ENCODE results near the gene LY9. TPM values are rescaled to one million over a fixed set of nuclear protein-coding genes. Genes with fewer than 3 reads are reported as not detected.

Gene LY9
- total RNA-seq, 2 donors from 2014 or later = 0.65 to 0.71 TPM

GRCh38 chr1:160827418-160827817 is 31.4 kb downstream of the LY9 start:
- intact Hi-C loops (cut with DNase I) = no loop called here
- ATAC-seq = no peak
- no peak for DNase-seq

GRCh38 chr1:160829766-160830165 is 33.8 kb downstream of the LY9 start:
- intact Hi-C loops (cut with DNase I) = loop anchor here (5.0 to 10.0 kb wide), 2 partner anchors 102 to 265 kb away; partner anchors contain the start of gene KLHDC9 (in 2 of the 2)
- DNase-seq (no peak), ATAC-seq (no peak)

GRCh38 chr1:160830321-160831153 is 34.6 kb downstream of the LY9 start:
- intact Hi-C loops (cut with DNase I) = loop anchor here (5.0 to 10.0 kb wide), 2 partner anchors 103 to 264 kb away; partner anchors contain the start of gene KLHDC9 (in 2 of the 2)
- peak; percentile 55 to 84 for ATAC-seq
- DNase-seq = peak; percentile 69

- intact Hi-C loops (cut with DNase I) = loop anchor here (5.0 to 10.0 kb wide), 3 partner anchors 108 to 260 kb away; partner anchors contain the start of genes ITLN2 (in 2 of the 2) and KLHDC9 (in 2 of the 2)
- ATAC-seq (no peak), DNase-seq (no peak)
Measured at GRCh38 chr1:160834945-160835565, 39.1 kb downstream of the LY9 start.

GRCh38 chr1:160835751-160836150 is 39.8 kb downstream of the LY9 start:
- DNase-seq (no peak), ATAC-seq (no peak)
- intact Hi-C loops (cut with DNase I) = loop anchor here (5.0 to 10.0 kb wide), 2 partner anchors 117 to 259 kb away; partner anchors contain the start of genes ITLN2 (in 2 of the 2) and KLHDC9 (in 2 of the 2)

GRCh38 chr1:160836561-160836960 is 40.6 kb downstream of the LY9 start:
- intact Hi-C loops (cut with DNase I) = loop anchor here (5.0 to 10.0 kb wide), 2 partner anchors 116 to 258 kb away; partner anchors contain the start of genes ITLN2 (in 2 of the 2) and KLHDC9 (in 2 of the 2)
- DNase-seq (no peak), ATAC-seq (no peak)

GRCh38 chr1:160836981-160837557 is 41.1 kb downstream of the LY9 start:
- intact Hi-C loops (cut with DNase I) = loop anchor here (5.0 to 10.0 kb wide), 2 partner anchors 115 to 258 kb away; partner anchors contain the start of genes ITLN2 (in 2 of the 2) and KLHDC9 (in 2 of the 2)
- ATAC-seq (no peak), DNase-seq (no peak)

- intact Hi-C loops (cut with DNase I) = loop anchor here (5.0 to 10.0 kb wide), 2 partner anchors 115 to 257 kb away; partner anchors contain the start of genes ITLN2 (in 2 of the 2) and KLHDC9 (in 2 of the 2)
- ATAC-seq (peak; percentile 70 to 87), DNase-seq (peak; percentile 32)
Measured at GRCh38 chr1:160837558-160838205, 41.7 kb downstream of the LY9 start.

- DNase-seq = no peak
- intact Hi-C loops (cut with DNase I) = loop anchor here (5.0 to 10.0 kb wide), 2 partner anchors 113 to 256 kb away; partner anchors contain the start of genes ITLN2 (in 2 of the 2) and KLHDC9 (in 2 of the 2)
- ATAC-seq = no peak
Measured at GRCh38 chr1:160838888-160839287, 42.9 kb downstream of the LY9 start.

GRCh38 chr1:160839746-160840145 is 43.8 kb downstream of the LY9 start:
- intact Hi-C loops (cut with DNase I) = loop anchor here (5.0 to 10.0 kb wide), 2 partner anchors 113 to 255 kb away; partner anchors contain the start of genes ITLN2 (in 2 of the 2) and KLHDC9 (in 2 of the 2)
- ATAC-seq (no peak), DNase-seq (no peak)

GRCh38 chr1:160841079-160841478 is 45.1 kb downstream of the LY9 start:
- ATAC-seq (no peak), DNase-seq (no peak)
- intact Hi-C loops (cut with DNase I) = no loop called here

- DNase-seq (no peak), ATAC-seq (no peak)
- intact Hi-C loops (cut with DNase I) = no loop called here
Measured at GRCh38 chr1:160844447-160845232, 48.7 kb downstream of the LY9 start.

GRCh38 chr1:160846281-160846680 is 50.3 kb downstream of the LY9 start:
- intact Hi-C loops (cut with DNase I) = no loop called here
- ATAC-seq (no peak), DNase-seq (no peak)

- DNase-seq = no peak
- no peak for ATAC-seq
- intact Hi-C loops (cut with DNase I) = no loop called here
Measured at GRCh38 chr1:160850541-160850940, 54.6 kb downstream of the LY9 start.

- DNase-seq = no peak
- ATAC-seq = no peak
- intact Hi-C loops (cut with DNase I) = no loop called here
Measured at GRCh38 chr1:160850993-160851392, 55.0 kb downstream of the LY9 start.

GRCh38 chr1:160853014-160853413 is 57.0 kb downstream of the LY9 start:
- DNase-seq = no peak
- intact Hi-C loops (cut with DNase I) = no loop called here
- no peak for ATAC-seq

- ATAC-seq = no peak
- DNase-seq = no peak
- intact Hi-C loops (cut with DNase I) = no loop called here
Measured at GRCh38 chr1:160853754-160854153, 57.8 kb downstream of the LY9 start.

Data from left cardiac atrium (tissue), 4 donors.